T-cell (primary cell): Measurements from ENCODE around the gene RIC3. TPM values are rescaled to one million over a fixed set of nuclear protein-coding genes. Genes with fewer than 3 reads are reported as not detected.

Experiments used
- ATAC-seq, 4 experiments: fragments of 200-7000 bp in 3 of 4; fragments of 150-1000 bp in 1 of 4; cut with Tn5 transposase; replicated peaks in 1 of 4; 1 replicate in 3 of 4; 2 replicates in 1 of 4; pipeline ENCODE4 v1.10.0; 2021; ENCODE audit warnings: moderate library complexity in 3 of 4, mild to moderate bottlenecking in 2 of 4, moderate number of reproducible peaks in 1 of 4
- CTCF ChIA-PET, 2 donors: fragments of 300-600 bp; sonication (Branson Sonifier 250); formaldehyde crosslinking; loops; one replicate each; lab custom pipeline; 2022; ENCODE audit warnings: antibody characterized with exemption in 2 of 2; lab: Charles Lee
- POLR2A ChIA-PET, 2 donors: fragments of 300-600 bp; sonication (Branson Sonifier 250); formaldehyde crosslinking; loops; one replicate each; lab custom pipeline; 2022; ENCODE audit warnings: antibody characterized with exemption in 2 of 2; lab: Charles Lee
- DNase-seq, 35 experiments: peaks; one replicate each; pipeline versions ENCODE4 v3.0.0 to v3.0.0-alpha.2; 2013 to 2023
- H3K27ac ChIP-seq: one replicate; pipeline ENCODE4 v1.5.1; 2013; ENCODE audit warnings: low read length
- H3K27me3 ChIP-seq, 2 experiments: replicated peaks in 1 of 2; 1 replicate in 1 of 2; 2 replicates in 1 of 2; pipeline versions ENCODE4 v1.6.1 to v1.7.0; 2013; ENCODE audit warnings: low read length in 1 of 2, mixed read lengths in 1 of 2; ENCODE audit not compliant: control insufficient read depth in 2 of 2, insufficient read depth in 2 of 2; ENCODE audit errors: extremely low read depth in 1 of 2
- H3K36me3 ChIP-seq, 2 donors: 1 replicate in 1 of 2; 2 replicates in 1 of 2; pipeline versions ENCODE4 v1.6.1 to v1.7.0; 2013; ENCODE audit warnings: low read length in 1 of 2; ENCODE audit not compliant: control insufficient read depth in 2 of 2, insufficient read depth in 1 of 2; ENCODE audit errors: extremely low read depth in 1 of 2
- H3K4me1 ChIP-seq, 2 experiments: 1 replicate in 1 of 2; 2 replicates in 1 of 2; pipeline versions ENCODE4 v1.6.1 to v1.7.0; 2013; ENCODE audit warnings: low read length in 2 of 2, mixed read lengths in 1 of 2; ENCODE audit not compliant: insufficient read depth in 2 of 2, control insufficient read depth in 1 of 2; ENCODE audit errors: extremely low read depth in 1 of 2
- H3K4me3 ChIP-seq, 2 donors: 1 replicate in 1 of 2; 2 replicates in 1 of 2; pipeline versions ENCODE4 v1.5.1 to v1.7.0; 2013; ENCODE audit warnings: mild to moderate bottlenecking in 2 of 2, low read length in 1 of 2, moderate library complexity in 1 of 2; ENCODE audit not compliant: control insufficient read depth in 1 of 2; ENCODE audit errors: extremely low read depth in 1 of 2
- H3K9me3 ChIP-seq: 2 replicates; pipeline ENCODE4 v1.7.0; 2013
- H3K27ac Mint-ChIP-seq, 2 donors: one replicate each; pipeline ENCODE4 v1.8.0; 2020 to 2021; ENCODE audit warnings: mild to moderate bottlenecking in 2 of 2, mixed read lengths in 2 of 2
- H3K27me3 Mint-ChIP-seq, 2 donors: one replicate each; pipeline ENCODE4 v1.8.0; 2021 to 2022; ENCODE audit warnings: mixed read lengths in 2 of 2
- H3K36me3 Mint-ChIP-seq: one replicate; pipeline ENCODE4 v1.8.0; 2021; ENCODE audit warnings: mixed read lengths
- H3K4me1 Mint-ChIP-seq, 3 donors: one replicate each; pipeline ENCODE4 v1.8.0; 2020 to 2022; ENCODE audit warnings: mixed read lengths in 3 of 3, mild to moderate bottlenecking in 1 of 3
- H3K4me3 Mint-ChIP-seq, 3 donors: one replicate each; pipeline ENCODE4 v1.8.0; 2020 to 2022; ENCODE audit warnings: mild to moderate bottlenecking in 3 of 3, mixed read lengths in 3 of 3, moderate library complexity in 3 of 3
- H3K9me3 Mint-ChIP-seq, 3 donors: one replicate each; pipeline ENCODE4 v1.8.0; 2020 to 2022; ENCODE audit warnings: mixed read lengths in 3 of 3
- WGBS: methylation state at CpG from one replicate; pipeline ENCODE4 v1.1.5; 2013; ENCODE audit warnings: missing lambda C conversion rate; ENCODE audit not compliant: insufficient coverage; 5-methylcytosine and 5-hydroxymethylcytosine counted together
- total RNA-seq, 35 experiments: library from RNA in 6 of 35; stranded (reverse) in 6 of 35; fragments of 120-200 nt in 1 of 35; gene quantifications; one replicate each; pipeline versions ENCODE4 v1.2.1 to v1.2.4 and lab custom pipeline; 2013 to 2026

The RIC3 gene
- total RNA-seq, 5 donors from 2014 or later (not counting 1 experiment from before 2014, with no cell fraction given): 32.0 to 47.5 (median 37.5) TPM

DNA sequence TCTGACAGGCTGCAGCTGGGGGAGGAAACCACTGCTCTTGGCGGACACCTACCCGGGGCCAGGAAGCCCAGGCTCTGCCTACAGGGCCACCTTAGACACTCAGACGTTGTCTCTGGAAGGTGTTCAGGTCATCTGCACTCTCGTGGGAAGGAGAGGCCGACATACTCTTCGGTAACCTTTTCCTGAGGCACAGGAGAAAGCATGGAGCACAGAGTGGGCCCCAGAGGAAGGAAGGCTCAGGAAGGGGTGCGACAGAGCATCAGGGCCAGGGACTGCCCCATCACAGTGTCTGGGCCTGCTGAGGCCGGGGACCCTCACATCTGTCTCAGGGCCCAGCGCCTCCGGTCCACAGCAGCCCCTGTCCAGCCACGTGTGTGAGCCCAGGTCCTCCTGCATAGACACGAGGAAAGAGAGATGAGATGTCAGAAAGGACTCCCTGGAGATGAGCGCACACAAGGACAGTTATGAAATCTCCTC lies 106.0 kb downstream of the RIC3 start:
- Histone ChIP-seq H3K4me3 (no peak overlapping the region), H3K9me3 (no peaks in the 10 kb centered on the region), H3K27ac (no peak overlapping the region), H3K36me3 (no peaks in the 10 kb centered on the region), H3K27me3 (peaks cover 0 to 17% of the 10 kb centered on the region in 2 experiments), H3K4me1 (no peaks in the 10 kb centered on the region)
- Mint-ChIP-seq H3K36me3 (no peaks in the 10 kb centered on the region), H3K27ac (no peak overlapping the region), H3K4me1 (no peaks in the 10 kb centered on the region), H3K9me3 (no peaks in the 10 kb centered on the region), H3K27me3 (peaks cover 3 to 7% of the 10 kb centered on the region in 2 donors), H3K4me3 (no peak overlapping the region)
- 79% methylated on average over 11 of the region's 13 CpGs for WGBS
- ATAC-seq (no peak), DNase-seq (no peak)
- POLR2A ChIA-PET: no interaction called here
- CTCF ChIA-PET: no interaction called here

DNA sequence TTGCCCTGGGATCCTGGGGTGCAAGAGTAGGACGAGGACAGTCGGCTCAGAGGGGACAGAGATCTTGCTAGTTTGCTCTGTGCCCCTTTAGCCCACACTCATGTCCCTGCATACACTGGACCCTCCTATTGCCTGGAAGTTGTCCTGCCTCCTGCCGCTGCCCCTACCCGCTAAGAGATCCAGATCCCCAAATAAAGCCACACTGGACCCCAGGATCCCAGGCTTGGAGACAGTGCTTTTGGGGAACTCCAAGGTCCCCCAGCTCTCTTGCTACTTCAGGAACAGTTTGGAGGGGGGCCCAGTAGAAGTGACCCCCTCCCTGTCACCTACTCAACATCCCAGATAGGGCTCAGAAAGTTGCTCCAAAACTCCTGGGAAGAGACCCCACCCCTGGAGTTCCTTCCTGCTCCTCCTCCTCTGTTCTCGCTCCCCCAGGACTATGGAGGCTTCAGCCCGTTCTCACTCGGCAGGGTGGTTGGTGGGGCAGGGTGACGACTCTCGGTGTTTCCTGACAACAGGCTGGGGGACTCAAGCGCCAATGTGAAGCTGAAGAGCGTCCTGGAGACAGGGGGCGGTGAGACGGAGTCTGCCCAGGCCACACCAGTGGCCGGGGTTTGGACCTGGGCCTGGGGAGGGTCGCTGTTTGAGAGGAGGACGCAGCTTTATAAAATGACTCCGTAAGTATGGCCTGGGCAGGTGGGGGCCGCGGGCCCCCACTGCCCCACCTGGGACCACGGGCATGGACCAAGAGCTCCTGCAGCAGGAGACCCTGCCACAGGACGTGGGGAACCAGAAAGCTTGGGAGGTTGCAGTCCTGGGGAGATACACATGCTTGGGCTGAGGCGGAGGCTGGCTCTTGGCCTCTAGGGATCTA lies 107.0 kb downstream of the RIC3 start:
- POLR2A ChIA-PET: no interaction called here
- H3K36me3 Mint-ChIP-seq: no peaks in the 10 kb centered on the region
- ATAC-seq (no peak), DNase-seq (no peak)
- no peaks in the 10 kb centered on the region for H3K9me3 ChIP-seq
- no peaks in the 10 kb centered on the region for H3K4me1 ChIP-seq
- H3K27ac Mint-ChIP-seq: no peak overlapping the region
- no peaks in the 10 kb centered on the region for H3K36me3 ChIP-seq
- H3K9me3 Mint-ChIP-seq: no peaks in the 10 kb centered on the region
- H3K4me1 Mint-ChIP-seq: no peaks in the 10 kb centered on the region
- WGBS: 79% methylated on average over 17 of the region's 22 CpGs
- H3K27ac ChIP-seq: no peak overlapping the region
- no peak overlapping the region for H3K4me3 Mint-ChIP-seq
- peaks cover 0 to 2% of the 10 kb centered on the region in 2 donors for H3K27me3 Mint-ChIP-seq
- no peak overlapping the region for H3K4me3 ChIP-seq
- CTCF ChIA-PET: no interaction called here
- peaks cover 0 to 9% of the 10 kb centered on the region in 2 experiments for H3K27me3 ChIP-seq

DNA sequence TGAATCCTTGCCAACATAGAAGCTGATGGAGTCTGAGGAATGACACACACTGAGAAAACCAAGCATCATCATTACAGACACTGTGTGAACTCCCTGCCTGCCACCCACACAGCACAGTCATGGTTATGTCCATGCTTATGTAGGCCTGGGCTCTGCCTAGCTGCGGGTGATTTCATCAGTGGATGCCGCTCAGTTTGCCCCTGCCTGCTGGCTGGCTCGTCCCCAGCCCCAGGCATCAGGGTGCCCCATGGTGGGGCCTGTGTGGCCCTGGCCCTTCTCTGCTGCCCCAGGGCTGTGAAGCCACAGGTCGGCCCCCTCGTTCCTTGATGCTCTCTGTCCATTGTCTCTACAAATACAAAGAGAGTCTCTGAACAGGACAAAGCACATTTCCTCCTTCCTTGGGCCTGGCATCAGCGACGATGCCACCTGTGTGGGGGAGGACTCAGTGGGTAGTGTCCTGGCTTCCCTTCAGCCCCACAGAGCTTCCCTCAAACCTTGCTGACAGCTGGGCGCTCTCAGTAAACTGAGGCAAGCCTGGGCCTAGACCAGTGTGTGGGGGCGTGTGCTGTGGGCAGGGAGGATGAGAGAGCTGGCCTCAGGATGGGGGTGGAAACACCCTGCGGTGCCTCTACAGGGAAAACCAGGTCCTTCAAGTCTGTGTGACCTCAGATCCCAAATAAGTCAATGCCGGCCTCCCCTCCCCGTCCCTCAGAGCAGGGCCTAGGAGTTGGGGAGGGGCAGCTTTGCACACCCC lies 107.8 kb downstream of the RIC3 start:
- no peak for DNase-seq
- CTCF ChIA-PET: no interaction called here
- ATAC-seq: no peak
- peaks cover 0 to 5% of the 10 kb centered on the region in 2 experiments for H3K27me3 ChIP-seq
- no peak overlapping the region for H3K27ac Mint-ChIP-seq
- no peak overlapping the region for H3K4me3 ChIP-seq
- no peak overlapping the region for H3K4me3 Mint-ChIP-seq
- no peaks in the 10 kb centered on the region for H3K9me3 Mint-ChIP-seq
- H3K4me1 Mint-ChIP-seq: no peaks in the 10 kb centered on the region
- H3K36me3 ChIP-seq: no peaks in the 10 kb centered on the region
- no peaks in the 10 kb centered on the region for H3K4me1 ChIP-seq
- POLR2A ChIA-PET: no interaction called here
- H3K27me3 Mint-ChIP-seq: no peaks in the 10 kb centered on the region
- no peak overlapping the region for H3K27ac ChIP-seq
- H3K9me3 ChIP-seq: no peaks in the 10 kb centered on the region
- H3K36me3 Mint-ChIP-seq: no peaks in the 10 kb centered on the region
- WGBS: 79% methylated on average over 10 of the region's 12 CpGs

DNA sequence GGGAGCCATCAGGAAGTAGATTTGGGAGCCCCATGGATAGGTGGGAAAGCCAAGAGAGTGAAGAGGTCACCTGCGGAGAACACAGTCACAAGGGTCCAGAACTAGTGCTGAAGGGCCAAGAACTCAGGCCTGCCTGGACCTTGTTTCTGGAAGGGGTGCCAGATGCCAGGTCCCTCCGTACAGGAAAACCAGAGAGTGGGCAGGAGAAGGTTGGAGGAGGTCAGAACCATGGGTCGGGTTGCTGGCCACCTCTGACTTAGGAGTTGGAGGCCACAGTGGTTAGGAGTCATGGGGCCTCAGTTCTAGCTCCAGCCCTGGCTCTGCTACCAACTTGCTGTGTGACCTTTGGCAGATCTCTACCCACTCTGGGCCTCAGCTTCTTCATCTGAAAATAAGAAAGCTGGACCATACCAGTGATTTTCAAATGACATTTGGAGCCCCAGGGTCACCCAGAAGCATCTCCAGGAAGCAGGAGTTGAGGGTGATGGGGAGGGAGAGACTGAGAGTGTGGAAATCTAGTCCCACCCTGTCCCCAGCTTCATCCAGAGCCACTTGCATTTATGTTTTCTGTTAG lies 108.6 kb downstream of the RIC3 start:
- H3K9me3 Mint-ChIP-seq: no peaks in the 10 kb centered on the region
- CTCF ChIA-PET: no interaction called here
- H3K36me3 Mint-ChIP-seq: no peaks in the 10 kb centered on the region
- Histone ChIP-seq H3K9me3 (no peaks in the 10 kb centered on the region), H3K4me1 (no peaks in the 10 kb centered on the region), H3K36me3 (no peaks in the 10 kb centered on the region), H3K27ac (no peak overlapping the region), H3K4me3 (no peak overlapping the region), H3K27me3 (peaks cover 0 to 10% of the 10 kb centered on the region in 2 experiments)
- no peak overlapping the region for H3K4me3 Mint-ChIP-seq
- no peak for ATAC-seq
- no peak for DNase-seq
- no peaks in the 10 kb centered on the region for H3K27me3 Mint-ChIP-seq
- no peak overlapping the region for H3K27ac Mint-ChIP-seq
- 60% methylated on average over 3 of the region's 3 CpGs for WGBS
- POLR2A ChIA-PET: no interaction called here
- no peaks in the 10 kb centered on the region for H3K4me1 Mint-ChIP-seq

DNA sequence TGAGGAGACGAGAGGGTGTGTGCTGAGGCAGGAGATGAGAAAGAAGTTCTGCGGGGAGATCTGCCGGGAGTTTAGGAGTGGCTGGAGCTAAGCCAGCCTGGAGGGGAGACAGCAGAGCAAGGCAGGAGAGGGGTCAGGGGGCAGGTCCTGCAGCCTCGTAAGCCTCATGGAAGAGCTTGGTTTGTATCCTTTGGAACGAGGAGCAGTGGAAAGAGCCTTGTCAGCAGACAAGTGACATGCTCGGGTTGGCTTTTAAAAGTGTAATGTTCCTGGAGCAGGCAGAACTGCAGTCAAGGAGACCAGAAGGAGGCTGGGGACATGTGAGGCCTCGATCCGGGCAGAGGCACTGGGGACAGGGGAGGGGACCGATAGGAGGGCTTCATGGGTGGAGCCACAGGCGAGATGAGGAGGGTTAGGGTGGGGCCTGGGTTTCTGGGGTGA lies 109.2 kb downstream of the RIC3 start:
- Histone ChIP-seq H3K27ac (no peak overlapping the region), H3K4me3 (no peak overlapping the region), H3K9me3 (no peaks in the 10 kb centered on the region), H3K36me3 (no peaks in the 10 kb centered on the region), H3K4me1 (no peaks in the 10 kb centered on the region), H3K27me3 (peaks cover 0 to 12% of the 10 kb centered on the region in 2 experiments)
- no peaks in the 10 kb centered on the region for H3K9me3 Mint-ChIP-seq
- no peak overlapping the region for H3K27ac Mint-ChIP-seq
- ATAC-seq (no peak), DNase-seq (no peak)
- H3K27me3 Mint-ChIP-seq: peaks cover 0 to 4% of the 10 kb centered on the region in 2 donors
- no peaks in the 10 kb centered on the region for H3K36me3 Mint-ChIP-seq
- H3K4me3 Mint-ChIP-seq: no peak overlapping the region
- ChIA-PET CTCF (no interaction called here), POLR2A (no interaction called here)
- no peaks in the 10 kb centered on the region for H3K4me1 Mint-ChIP-seq
- 71% methylated on average over 10 of the region's 10 CpGs for WGBS

DNA sequence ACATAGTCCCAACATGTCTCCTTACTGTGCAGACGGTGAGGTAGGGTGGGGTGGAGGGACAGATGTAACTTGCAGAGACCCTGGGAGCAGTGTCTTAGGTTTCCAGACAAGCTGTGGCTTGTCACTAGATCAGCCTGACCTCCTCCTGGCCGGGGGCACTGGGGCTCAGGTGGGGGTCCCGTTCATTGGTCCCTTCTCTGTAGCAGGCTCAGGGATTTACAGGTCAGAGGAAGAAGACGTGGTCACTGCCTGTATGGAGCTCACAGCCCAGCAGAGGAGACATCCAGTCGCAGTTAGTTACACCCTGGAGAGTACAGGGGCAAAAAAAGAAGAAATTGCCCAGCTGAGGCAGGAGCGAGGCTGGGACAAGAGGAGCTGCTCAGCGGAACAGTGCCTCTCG lies 109.8 kb downstream of the RIC3 start:
- Histone ChIP-seq H3K27ac (no peak overlapping the region), H3K36me3 (no peaks in the 10 kb centered on the region), H3K4me1 (no peaks in the 10 kb centered on the region), H3K9me3 (no peaks in the 10 kb centered on the region), H3K4me3 (no peak overlapping the region), H3K27me3 (peaks cover 0 to 12% of the 10 kb centered on the region in 2 experiments)
- ChIA-PET CTCF (no interaction called here), POLR2A (no interaction called here)
- Mint-ChIP-seq H3K27me3 (peaks cover 0 to 4% of the 10 kb centered on the region in 2 donors), H3K9me3 (no peaks in the 10 kb centered on the region), H3K27ac (no peak overlapping the region), H3K36me3 (no peaks in the 10 kb centered on the region), H3K4me1 (no peaks in the 10 kb centered on the region), H3K4me3 (no peak overlapping the region)
- 77% methylated on average over 7 of the region's 8 CpGs for WGBS
- DNase-seq (no peak), ATAC-seq (no peak)
